Trophoblast cell (in vitro differentiated cells and primary cell): ENCODE measurements around the gene TTLL5.
A peak's percentile ranks its signal among the peaks of the same experiment; 100 is the strongest.

Experiments used
- DNase-seq, 2 donors: peaks; one replicate each; pipeline ENCODE4 v3.0.0-alpha.2; 2016
- H2AFZ ChIP-seq: 2 replicates; pipeline ENCODE4 v1.6.1; 2013; ENCODE audit warnings: low read length, moderate library complexity, mild to moderate bottlenecking; ENCODE audit not compliant: insufficient read depth, poor library complexity
- H2AK5ac ChIP-seq: 2 replicates; pipeline ENCODE4 v1.6.1; 2013; ENCODE audit warnings: mild to moderate bottlenecking, low read length
- H2BK120ac ChIP-seq: 2 replicates; pipeline ENCODE4 v1.6.1; 2013; ENCODE audit warnings: low read length, mild to moderate bottlenecking, moderate library complexity; ENCODE audit not compliant: insufficient read depth, poor library complexity
- H2BK12ac ChIP-seq: 2 replicates; pipeline ENCODE4 v1.6.1; 2013; ENCODE audit warnings: mild to moderate bottlenecking, low read length, moderate library complexity
- H2BK5ac ChIP-seq: 2 replicates; pipeline ENCODE4 v1.6.1; 2013; ENCODE audit warnings: low read length, low read depth, moderate library complexity, mild to moderate bottlenecking; ENCODE audit not compliant: poor library complexity
- H3K14ac ChIP-seq: 2 replicates; pipeline ENCODE4 v1.6.1; 2013; ENCODE audit warnings: mild to moderate bottlenecking, low read length
- H3K18ac ChIP-seq: 2 replicates; pipeline ENCODE4 v1.6.1; 2013; ENCODE audit warnings: mild to moderate bottlenecking, low read length
- H3K23ac ChIP-seq: 2 replicates; pipeline ENCODE4 v1.6.1; 2013; ENCODE audit warnings: low read length
- H3K27ac ChIP-seq: 2 replicates; pipeline ENCODE4 v1.5.1; 2013; ENCODE audit warnings: low read depth, mild to moderate bottlenecking, inconsistent platforms, low read length, moderate library complexity
- H3K27me3 ChIP-seq: 2 replicates; pipeline ENCODE4 v1.6.1; 2013; ENCODE audit warnings: inconsistent platforms, mild to moderate bottlenecking, low read length, moderate library complexity; ENCODE audit not compliant: insufficient read depth
- H3K36me3 ChIP-seq, 2 experiments: 1 replicate in 1 of 2; 2 replicates in 1 of 2; pipeline ENCODE4 v1.6.1; 2013; ENCODE audit warnings: low read length in 2 of 2, mild to moderate bottlenecking in 2 of 2, moderate library complexity in 1 of 2; ENCODE audit not compliant: insufficient read depth in 2 of 2, control insufficient read depth in 1 of 2
- H3K4ac ChIP-seq: 2 replicates; pipeline ENCODE4 v1.6.1; 2013; ENCODE audit warnings: low read depth, mild to moderate bottlenecking, low read length, moderate library complexity
- H3K4me1 ChIP-seq, 2 experiments: 1 replicate in 1 of 2; 2 replicates in 1 of 2; pipeline ENCODE4 v1.6.1; 2013; ENCODE audit warnings: low read length in 2 of 2, mild to moderate bottlenecking in 2 of 2, moderate library complexity in 1 of 2; ENCODE audit not compliant: insufficient read depth in 2 of 2, control insufficient read depth in 1 of 2
- H3K4me2 ChIP-seq: 2 replicates; pipeline ENCODE4 v1.6.1; 2013; ENCODE audit warnings: inconsistent platforms, mild to moderate bottlenecking, low read length, moderate library complexity
- H3K4me3 ChIP-seq: 2 replicates; pipeline ENCODE4 v1.5.1; 2013; ENCODE audit warnings: mild to moderate bottlenecking, low read depth, low read length, inconsistent platforms
- H3K79me1 ChIP-seq: one replicate; pipeline ENCODE4 v1.6.1; 2013; ENCODE audit warnings: low read length
- H3K79me2 ChIP-seq: 2 replicates; pipeline ENCODE4 v1.6.1; 2013; ENCODE audit warnings: low read length, mild to moderate bottlenecking; ENCODE audit not compliant: control insufficient read depth, insufficient read depth, poor library complexity
- H3K9ac ChIP-seq: 2 replicates; pipeline ENCODE4 v1.6.1; 2013; ENCODE audit warnings: mild to moderate bottlenecking, low read length
- H3K9me3 ChIP-seq: 2 replicates; pipeline ENCODE4 v1.6.1; 2013; ENCODE audit warnings: low read depth, mild to moderate bottlenecking, control low read depth, inconsistent platforms, low read length; ENCODE audit not compliant: insufficient read depth
- H4K12ac ChIP-seq: 2 replicates; pipeline ENCODE4 v1.6.1; 2013; ENCODE audit warnings: low read depth, mild to moderate bottlenecking, low read length, moderate library complexity
- H4K8ac ChIP-seq: 2 replicates; pipeline ENCODE4 v1.6.1; 2013; ENCODE audit warnings: low read depth, mild to moderate bottlenecking, low read length, moderate library complexity
- H4K91ac ChIP-seq: one replicate; pipeline ENCODE4 v1.6.1; 2013; ENCODE audit warnings: low read depth, mild to moderate bottlenecking, low read length, moderate library complexity
- WGBS: extraction: QIAGEN DNeasy Blood & Tissue Kit; methylation state at CpG from one replicate; pipeline ENCODE4 v1.1.7; 2013; ENCODE audit warnings: missing lambda C conversion rate; ENCODE audit not compliant: insufficient read length, insufficient coverage; ENCODE audit errors: extremely low coverage; 5-methylcytosine and 5-hydroxymethylcytosine counted together

The TTLL5 gene

GRCh38 chr14:75723716-75724115 is 62.7 kb downstream of the TTLL5 start:
- Histone ChIP-seq H3K18ac (no peak overlapping the region), H3K4ac (no peak overlapping the region), H3K36me3 (peaks cover 0 to 10% of the 10 kb centered on the region in 2 experiments), H4K91ac (no peak overlapping the region), H3K27me3 (no peaks in the 10 kb centered on the region), H3K9ac (no peak overlapping the region), H2BK12ac (no peak overlapping the region), H3K4me2 (no peak overlapping the region), H2AFZ (no peak overlapping the region), H3K27ac (no peak overlapping the region), H3K9me3 (no peaks in the 10 kb centered on the region), H3K4me1 (peaks cover 6 to 7% of the 10 kb centered on the region in 2 experiments), H3K4me3 (no peak overlapping the region), H2BK120ac (no peak overlapping the region), H3K79me2 (no peaks in the 10 kb centered on the region), H2BK5ac (no peak overlapping the region), H3K14ac (no peak overlapping the region), H2AK5ac (no peak overlapping the region), H3K23ac (no peak overlapping the region), H3K79me1 (peaks cover 13% of the 10 kb centered on the region), H4K12ac (no peak overlapping the region), H4K8ac (no peak overlapping the region)
- no CpG with 5 or more reads among the region's 1 CpG for WGBS
- DNase-seq = no peak

GRCh38 chr14:75724414-75725204 is 63.6 kb downstream of the TTLL5 start:
- Histone ChIP-seq H3K9ac (no peak overlapping the region), H2AK5ac (peak overlapping the region; percentile 23), H2BK12ac (peak overlapping the region; percentile 88), H3K27ac (peak overlapping the region; percentile 83), H2BK120ac (peak overlapping the region; percentile 48), H3K4me3 (no peak overlapping the region), H3K4me2 (no peak overlapping the region), H2BK5ac (peak overlapping the region; percentile 82), H3K79me1 (peaks cover 13% of the 10 kb centered on the region), H3K9me3 (no peaks in the 10 kb centered on the region), H3K14ac (peak overlapping the region; percentile 90), H3K79me2 (no peaks in the 10 kb centered on the region), H3K36me3 (peaks cover 0 to 8% of the 10 kb centered on the region in 2 experiments), H3K27me3 (no peaks in the 10 kb centered on the region), H4K8ac (peak overlapping the region; percentile 48), H3K23ac (no peak overlapping the region), H4K12ac (no peak overlapping the region), H3K4me1 (peaks cover 6 to 7% of the 10 kb centered on the region in 2 experiments), H2AFZ (no peak overlapping the region), H4K91ac (peak overlapping the region; percentile 71), H3K18ac (peak overlapping the region; percentile 25), H3K4ac (peak overlapping the region; percentile 13)
- whole genome bisulfite sequencing = no CpG with 5 or more reads among the region's 6 CpGs
- no peak for DNase-seq

GRCh38 chr14:75725481-75725880 is 64.4 kb downstream of the TTLL5 start:
- no peak overlapping the region for H3K14ac ChIP-seq
- H2BK5ac ChIP-seq = peak overlapping the region; percentile 74
- no peak overlapping the region for H4K12ac ChIP-seq
- H2BK120ac ChIP-seq = no peak overlapping the region
- H3K27me3 ChIP-seq = no peaks in the 10 kb centered on the region
- no CpG with 5 or more reads among the region's 3 CpGs for WGBS
- H3K79me1 ChIP-seq = peaks cover 11% of the 10 kb centered on the region
- peaks cover 0 to 8% of the 10 kb centered on the region in 2 experiments for H3K36me3 ChIP-seq
- no peak overlapping the region for H2BK12ac ChIP-seq
- H3K9me3 ChIP-seq = no peaks in the 10 kb centered on the region
- no peak overlapping the region for H2AK5ac ChIP-seq
- peak overlapping the region; percentile 70 for H3K27ac ChIP-seq
- no peak overlapping the region for H3K4me2 ChIP-seq
- peaks cover 3 to 4% of the 10 kb centered on the region in 2 experiments for H3K4me1 ChIP-seq
- H3K23ac ChIP-seq = no peak overlapping the region
- no peak overlapping the region for H3K4me3 ChIP-seq
- H3K79me2 ChIP-seq = no peaks in the 10 kb centered on the region
- no peak overlapping the region for H3K18ac ChIP-seq
- H2AFZ ChIP-seq = no peak overlapping the region
- no peak for DNase-seq
- no peak overlapping the region for H4K91ac ChIP-seq
- H4K8ac ChIP-seq = no peak overlapping the region
- no peak overlapping the region for H3K4ac ChIP-seq
- no peak overlapping the region for H3K9ac ChIP-seq

- H4K8ac ChIP-seq = no peak overlapping the region
- no peak overlapping the region for H3K14ac ChIP-seq
- no peak overlapping the region for H3K4me3 ChIP-seq
- H3K18ac ChIP-seq = no peak overlapping the region
- peaks cover 0 to 8% of the 10 kb centered on the region in 2 experiments for H3K36me3 ChIP-seq
- no peak overlapping the region for H3K9ac ChIP-seq
- H3K79me1 ChIP-seq = peaks cover 5% of the 10 kb centered on the region
- DNase-seq = no peak
- no peak overlapping the region for H3K4me2 ChIP-seq
- no peak overlapping the region for H3K4ac ChIP-seq
- no peak overlapping the region for H3K23ac ChIP-seq
- H3K27ac ChIP-seq = no peak overlapping the region
- H4K91ac ChIP-seq = no peak overlapping the region
- H2AK5ac ChIP-seq = no peak overlapping the region
- no peak overlapping the region for H2AFZ ChIP-seq
- no peak overlapping the region for H2BK5ac ChIP-seq
- no peaks in the 10 kb centered on the region for H3K9me3 ChIP-seq
- no peak overlapping the region for H2BK120ac ChIP-seq
- no peak overlapping the region for H4K12ac ChIP-seq
- WGBS = 100% methylated on average over 1 of the region's 1 CpG
- H3K27me3 ChIP-seq = no peaks in the 10 kb centered on the region
- peaks cover 3 to 4% of the 10 kb centered on the region in 2 experiments for H3K4me1 ChIP-seq
- no peak overlapping the region for H2BK12ac ChIP-seq
- no peaks in the 10 kb centered on the region for H3K79me2 ChIP-seq
Observed at GRCh38 chr14:75726321-75726720, 65.3 kb downstream of the TTLL5 start.
